ENCODE data around the gene NRXN3.

Gene NRXN3

DNA sequence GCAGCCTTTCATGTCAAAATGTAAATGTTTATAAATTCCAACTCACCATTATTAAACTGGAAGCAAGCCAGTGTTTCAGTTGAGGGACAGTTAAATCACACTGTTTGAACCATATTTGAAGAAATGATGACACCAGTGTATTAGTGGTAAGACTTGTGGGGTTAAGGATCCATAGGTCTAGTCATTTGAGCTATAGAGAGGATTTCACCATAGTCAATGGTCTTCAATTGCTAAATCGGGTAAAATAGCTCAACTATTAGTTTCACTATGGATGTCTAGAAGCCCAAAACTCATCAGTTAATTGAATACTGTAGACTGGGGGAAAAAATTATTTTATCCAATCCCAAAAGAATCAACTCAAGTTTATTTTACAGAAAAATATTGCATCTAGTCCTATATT is 659.1 kb downstream of the NRXN3 start:
- in situ Hi-C loops (cut with HindIII; ENCODE audit: low sequenced_read_pairs), result no loop called here
- no peak overlapping the region for H3K4me3 ChIP-seq (ENCODE audit: low read depth, low read length)
- TF ChIP-seq, protein P1, sequence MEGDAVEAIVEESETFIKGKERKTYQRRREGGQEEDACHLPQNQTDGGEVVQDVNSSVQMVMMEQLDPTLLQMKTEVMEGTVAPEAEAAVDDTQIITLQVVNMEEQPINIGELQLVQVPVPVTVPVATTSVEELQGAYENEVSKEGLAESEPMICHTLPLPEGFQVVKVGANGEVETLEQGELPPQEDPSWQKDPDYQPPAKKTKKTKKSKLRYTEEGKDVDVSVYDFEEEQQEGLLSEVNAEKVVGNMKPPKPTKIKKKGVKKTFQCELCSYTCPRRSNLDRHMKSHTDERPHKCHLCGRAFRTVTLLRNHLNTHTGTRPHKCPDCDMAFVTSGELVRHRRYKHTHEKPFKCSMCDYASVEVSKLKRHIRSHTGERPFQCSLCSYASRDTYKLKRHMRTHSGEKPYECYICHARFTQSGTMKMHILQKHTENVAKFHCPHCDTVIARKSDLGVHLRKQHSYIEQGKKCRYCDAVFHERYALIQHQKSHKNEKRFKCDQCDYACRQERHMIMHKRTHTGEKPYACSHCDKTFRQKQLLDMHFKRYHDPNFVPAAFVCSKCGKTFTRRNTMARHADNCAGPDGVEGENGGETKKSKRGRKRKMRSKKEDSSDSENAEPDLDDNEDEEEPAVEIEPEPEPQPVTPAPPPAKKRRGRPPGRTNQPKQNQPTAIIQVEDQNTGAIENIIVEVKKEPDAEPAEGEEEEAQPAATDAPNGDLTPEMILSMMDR (IDR thresholded peaks at IDR 0.05; ENCODE audit: low read depth, low read length, missing control alignments), result no peak
- no peak for DNase-seq (ENCODE audit: low read depth)

DNA sequence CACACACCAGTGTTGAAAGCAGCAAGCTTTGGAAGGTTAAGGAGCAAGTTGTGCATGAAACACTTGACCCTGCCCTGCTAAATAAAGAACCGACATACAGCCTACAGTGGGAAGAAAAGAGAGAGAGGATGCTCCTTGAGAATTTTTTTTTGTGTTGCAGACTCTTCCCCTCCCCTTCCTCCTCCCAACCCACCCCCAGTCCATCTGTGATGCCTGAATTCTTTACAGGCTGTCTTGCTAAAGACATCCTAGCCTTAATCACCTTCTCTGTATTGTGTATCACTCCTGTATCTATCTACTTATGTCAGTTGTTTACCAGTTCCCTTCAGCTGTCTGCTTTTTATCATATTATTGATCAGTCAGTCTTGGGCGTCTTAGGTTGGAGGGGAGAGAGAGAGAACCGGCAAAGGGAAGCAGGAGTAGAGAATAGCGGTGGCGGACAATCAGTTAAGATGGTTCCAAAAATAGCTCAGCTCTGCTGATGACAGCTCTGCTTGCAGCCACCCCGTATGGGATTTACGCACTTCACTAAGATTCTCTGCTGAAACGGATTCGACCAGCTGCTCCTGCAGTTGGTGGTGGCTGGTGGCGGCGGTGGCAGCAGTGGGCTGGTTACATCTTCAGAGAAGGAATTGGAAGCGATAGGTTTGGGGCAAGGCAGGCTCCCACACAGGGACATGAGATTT is 664.7 kb downstream of the NRXN3 start:
- TF ChIP-seq, protein P1 (IDR thresholded peaks at IDR 0.05; ENCODE audit: low read depth, low read length, missing control alignments), result no peak
- in situ Hi-C loops (cut with HindIII; ENCODE audit: low sequenced_read_pairs), result no loop called here
- no peak overlapping the region for H3K4me3 ChIP-seq (ENCODE audit: low read depth, low read length)

DNA sequence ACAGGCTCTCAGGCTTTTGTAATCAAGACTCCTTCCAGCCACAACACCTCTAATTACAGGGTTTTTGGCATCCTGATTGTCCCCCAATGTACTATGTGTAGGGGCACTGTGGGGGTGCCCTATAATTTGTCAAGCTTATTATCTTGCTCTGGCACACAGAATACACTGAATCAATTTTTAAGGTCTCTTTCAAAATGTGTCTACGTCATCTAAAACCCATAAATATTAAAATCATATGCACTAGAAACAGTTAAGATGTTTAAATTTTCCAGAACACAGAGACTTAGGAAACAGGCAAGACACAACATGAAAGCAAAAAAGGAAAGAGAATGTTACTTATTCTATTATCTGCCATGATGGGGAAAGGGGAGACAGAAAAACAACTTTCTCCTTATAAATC is 665.7 kb downstream of the NRXN3 start:
- no peak overlapping the region for H3K4me3 ChIP-seq (ENCODE audit: low read depth, low read length)
- TF ChIP-seq, protein P1 (IDR thresholded peaks at IDR 0.05; ENCODE audit: low read depth, low read length, missing control alignments), result no peak
- in situ Hi-C loops (cut with HindIII; ENCODE audit: low sequenced_read_pairs), result no loop called here
- no peak for DNase-seq (ENCODE audit: low read depth)

More for the DNA sequence above, 664.7 kb downstream of the NRXN3 start:
- no peak for DNase-seq (ENCODE audit: low read depth)

DNA sequence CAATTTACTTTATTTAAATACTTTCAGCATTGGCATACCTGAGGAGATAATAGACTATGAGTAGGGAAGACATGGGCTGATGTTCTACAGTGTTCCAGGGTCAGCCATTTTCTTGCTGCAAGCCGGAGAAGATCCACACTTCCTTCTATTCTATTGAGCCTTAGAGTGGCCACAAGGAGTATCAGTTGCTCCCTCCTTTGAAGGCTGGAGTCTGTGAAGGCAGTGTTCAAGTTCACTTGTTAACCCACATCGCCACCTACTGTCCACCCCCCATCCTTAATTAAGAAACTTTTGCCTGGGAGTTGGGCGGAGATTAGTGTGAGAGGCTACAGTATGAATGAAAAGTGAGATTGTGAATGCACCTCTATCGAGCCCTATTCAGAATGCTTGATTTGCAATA is 666.6 kb downstream of the NRXN3 start:
- DNase-seq (ENCODE audit: low read depth), result peak; percentile 77
- in situ Hi-C loops (cut with HindIII; ENCODE audit: low sequenced_read_pairs), result no loop called here
- TF ChIP-seq, protein P1 (IDR thresholded peaks at IDR 0.05; ENCODE audit: low read depth, low read length, missing control alignments), result peak; percentile 83
- no peak overlapping the region for H3K4me3 ChIP-seq (ENCODE audit: low read depth, low read length)

- DNase-seq (ENCODE audit: low read depth), result no peak
- TF ChIP-seq, protein P1 (IDR thresholded peaks at IDR 0.05; ENCODE audit: low read depth, low read length, missing control alignments), result no peak
- no peak overlapping the region for H3K4me3 ChIP-seq (ENCODE audit: low read depth, low read length)
- in situ Hi-C loops (cut with HindIII; ENCODE audit: low sequenced_read_pairs), result no loop called here
These were observed 668.8 kb downstream of the NRXN3 start for GRCh38 chr14:78838959-78839358.

DNA sequence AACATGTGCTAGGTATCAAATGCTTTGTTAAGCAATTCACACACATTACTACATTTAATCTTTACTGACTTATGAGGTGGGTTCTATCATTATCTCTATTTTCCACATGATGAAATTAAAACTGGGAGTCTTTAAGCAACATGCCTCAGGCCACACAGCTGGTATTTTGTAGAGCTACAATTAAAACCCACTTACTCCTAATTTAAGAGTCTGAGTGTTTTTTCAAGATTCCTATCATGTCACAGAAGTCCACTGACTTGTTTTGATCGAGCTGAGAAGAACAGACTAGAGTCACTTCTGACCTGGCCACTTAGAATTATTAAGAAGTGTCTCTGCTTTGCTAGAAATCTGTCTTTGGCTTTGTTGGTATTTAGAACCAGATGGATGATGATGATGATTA is 670.7 kb downstream of the NRXN3 start:
- DNase-seq (ENCODE audit: low read depth), result no peak
- no peak overlapping the region for H3K4me3 ChIP-seq (ENCODE audit: low read depth, low read length)
- in situ Hi-C loops (cut with HindIII; ENCODE audit: low sequenced_read_pairs), result no loop called here
- TF ChIP-seq, protein P1 (IDR thresholded peaks at IDR 0.05; ENCODE audit: low read depth, low read length, missing control alignments), result no peak

All from astrocyte of the cerebellum (primary cell).